HG03469 (cell line): ENCODE data around the gene PRICKLE3.

ENCODE experiments used
- ATAC-seq: cut with Tn5 transposase; IDR thresholded peaks from one replicate; pipeline ENCODE4 v1.9.1; 2021; ENCODE audit warnings: mild to moderate bottlenecking, moderate library complexity, moderate number of reproducible peaks; ENCODE audit not compliant: unreplicated experiment

The PRICKLE3 gene

DNA sequence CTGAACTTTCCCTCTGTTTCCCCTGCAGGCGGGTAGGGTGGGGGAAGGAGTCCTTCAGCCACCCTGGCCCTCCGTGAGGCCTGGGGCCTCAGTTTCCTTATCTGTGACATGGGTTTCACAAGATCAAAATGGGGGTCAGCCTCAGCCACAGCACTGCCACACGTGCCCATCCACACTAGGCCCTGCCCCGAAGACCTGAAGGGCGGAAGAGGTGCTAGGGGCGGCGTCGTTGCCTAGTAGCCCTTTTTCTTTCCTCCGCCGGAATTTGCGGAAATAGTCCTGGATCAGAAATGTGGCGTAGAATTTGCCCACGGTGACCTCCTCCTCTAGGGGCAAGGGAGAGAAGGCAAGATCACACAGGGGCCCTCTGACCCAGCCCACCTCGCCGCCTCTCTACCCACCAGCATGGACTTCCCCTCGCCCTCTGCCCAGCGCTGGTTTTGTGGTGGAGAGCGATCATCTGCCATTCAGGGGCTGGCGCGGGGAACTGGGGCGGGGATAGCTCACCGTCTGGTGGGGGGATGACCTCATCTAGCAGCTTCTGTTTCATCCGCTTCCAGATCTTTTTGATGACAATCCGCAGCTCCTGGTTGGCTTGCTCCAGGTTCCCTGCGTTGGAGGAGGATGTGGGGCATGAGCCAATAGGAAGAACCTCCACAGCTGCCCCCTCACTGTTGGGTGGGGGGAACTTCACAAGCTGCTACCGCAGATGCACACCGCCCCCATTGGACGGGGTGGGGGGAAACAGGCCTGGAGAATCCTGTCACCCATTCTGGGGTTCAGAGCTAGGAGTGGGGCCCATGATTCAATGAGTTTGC is 23.5 kb upstream of the PRICKLE3 start:
- no peak for ATAC-seq

DNA sequence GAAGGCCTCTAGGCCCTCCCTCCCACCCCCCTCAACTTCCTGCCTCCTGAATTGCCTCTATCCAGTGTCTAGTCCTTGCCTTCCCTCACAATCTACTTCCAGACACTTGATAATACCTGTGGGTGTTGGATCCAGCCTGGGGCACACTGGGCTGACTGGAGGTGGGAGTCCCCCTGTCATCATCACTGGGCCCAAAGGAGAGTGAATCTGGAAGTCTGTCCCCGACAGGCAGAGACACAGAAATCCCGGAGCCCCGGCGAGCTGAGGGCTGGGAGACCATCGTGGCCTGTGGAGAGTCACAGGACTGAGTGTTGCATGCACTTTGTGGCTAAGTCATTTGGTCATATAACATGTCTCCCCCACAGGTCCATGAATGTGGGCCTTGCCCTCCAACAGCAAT is 22.2 kb upstream of the PRICKLE3 start:
- ATAC-seq: no peak

DNA sequence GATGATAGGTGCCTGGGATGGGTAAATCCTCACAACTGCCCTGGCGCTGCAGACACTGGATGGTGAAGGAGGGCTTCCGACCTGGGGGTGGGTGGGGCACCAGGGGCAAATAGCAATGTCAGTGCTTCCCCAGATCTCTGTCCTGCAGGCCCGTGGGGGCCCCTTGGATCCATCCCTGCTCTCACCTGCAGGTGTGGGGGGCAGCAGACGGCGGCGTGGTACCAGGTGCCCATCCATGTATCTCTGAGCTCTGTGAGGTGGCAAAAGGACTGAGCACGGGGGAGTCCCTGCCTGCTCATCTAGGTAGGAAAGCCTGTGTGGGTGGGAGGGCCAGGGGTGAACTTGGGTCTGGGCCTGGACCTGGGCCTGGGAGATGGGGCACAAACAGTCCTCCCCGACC is 20.4 kb upstream of the PRICKLE3 start:
- no peak for ATAC-seq

GRCh38 chrX:49205443-49205842 is 19.3 kb upstream of the PRICKLE3 start:
- no peak for ATAC-seq

DNA sequence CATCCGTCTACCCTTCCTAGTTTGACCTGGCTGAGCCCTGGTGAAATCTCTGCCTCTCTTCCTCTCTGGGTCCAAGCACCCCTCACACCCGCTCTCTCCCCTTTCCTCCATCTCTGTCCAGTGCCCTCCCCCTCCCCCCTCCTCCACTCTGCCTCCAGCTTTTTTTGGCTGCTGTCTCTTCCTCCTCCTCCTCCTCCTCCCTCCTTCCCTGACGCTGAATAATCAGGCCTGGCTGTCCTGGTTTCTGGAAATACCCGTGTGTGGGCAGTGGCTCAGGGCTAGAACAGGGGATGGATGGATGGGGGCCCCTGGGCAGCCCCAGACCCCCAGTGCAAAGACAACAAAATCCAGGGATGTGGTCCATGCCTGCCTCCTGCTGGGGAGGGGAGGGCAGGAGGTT is 18.5 kb upstream of the PRICKLE3 start:
- ATAC-seq: no peak

GRCh38 chrX:49204017-49204416 is 17.8 kb upstream of the PRICKLE3 start:
- no peak for ATAC-seq

DNA sequence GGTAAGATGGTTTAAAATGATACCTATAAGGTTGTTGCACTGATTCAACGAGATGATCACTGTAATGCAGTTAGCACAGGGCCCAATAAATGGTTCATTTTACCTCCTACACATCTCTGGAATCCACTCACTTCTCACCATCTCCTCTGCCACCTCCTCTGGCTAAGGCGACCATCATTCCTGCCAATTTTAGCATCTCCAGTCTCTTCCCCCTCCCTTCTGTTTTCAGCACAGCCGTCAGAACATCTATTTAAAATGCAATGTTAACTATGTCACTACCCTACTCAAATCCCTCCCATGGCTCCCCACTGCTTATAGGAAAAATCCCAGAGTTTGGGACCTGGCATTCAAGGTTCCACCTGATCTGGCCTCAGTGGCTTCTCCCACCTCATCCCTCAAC is 17.4 kb upstream of the PRICKLE3 start:
- ATAC-seq: no peak

DNA sequence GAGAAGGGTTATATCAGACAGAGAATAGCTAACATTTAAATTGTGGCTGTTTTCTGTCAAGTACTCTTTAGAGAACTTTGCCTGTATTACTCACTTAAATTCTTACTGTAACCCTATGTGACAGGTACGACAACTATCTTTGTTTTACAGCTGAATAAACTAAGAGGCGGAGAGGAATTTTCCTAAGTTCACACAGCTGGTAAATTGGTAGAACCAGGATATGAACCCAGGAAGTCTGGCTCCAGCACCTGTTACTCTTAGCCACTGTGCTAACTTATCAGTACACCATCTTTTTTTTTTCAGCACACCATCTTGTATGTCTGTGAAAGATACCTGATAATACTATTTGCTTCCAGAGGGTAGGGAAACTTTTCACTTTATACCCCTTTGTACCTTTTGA is 15.8 kb upstream of the PRICKLE3 start:
- no peak for ATAC-seq

- peak; percentile 81 for ATAC-seq
Observed at GRCh38 chrX:49199906-49200771, 14.0 kb upstream of the PRICKLE3 start, which contains the start of gene SYP. TSS of gene SYP (minus strand) at chrX:49200193. CDS start at chrX:49200186, 7 bp downstream.

GRCh38 chrX:49199315-49199595 is 13.1 kb upstream of the PRICKLE3 start:
- no peak for ATAC-seq

- ATAC-seq: no peak
Observed at GRCh38 chrX:49198540-49199314, 12.6 kb upstream of the PRICKLE3 start.

GRCh38 chrX:49197543-49198087 is 11.4 kb upstream of the PRICKLE3 start:
- no peak for ATAC-seq

- ATAC-seq: no peak
Observed at GRCh38 chrX:49193542-49193964, 7.4 kb upstream of the PRICKLE3 start.

- ATAC-seq: no peak
Observed at GRCh38 chrX:49192722-49193328, 6.7 kb upstream of the PRICKLE3 start.

- peak; percentile 2 for ATAC-seq
Observed at GRCh38 chrX:49191574-49192011, 5.4 kb upstream of the PRICKLE3 start.

GRCh38 chrX:49190821-49191573 is 4.8 kb upstream of the PRICKLE3 start:
- peak; percentile 72 for ATAC-seq

DNA sequence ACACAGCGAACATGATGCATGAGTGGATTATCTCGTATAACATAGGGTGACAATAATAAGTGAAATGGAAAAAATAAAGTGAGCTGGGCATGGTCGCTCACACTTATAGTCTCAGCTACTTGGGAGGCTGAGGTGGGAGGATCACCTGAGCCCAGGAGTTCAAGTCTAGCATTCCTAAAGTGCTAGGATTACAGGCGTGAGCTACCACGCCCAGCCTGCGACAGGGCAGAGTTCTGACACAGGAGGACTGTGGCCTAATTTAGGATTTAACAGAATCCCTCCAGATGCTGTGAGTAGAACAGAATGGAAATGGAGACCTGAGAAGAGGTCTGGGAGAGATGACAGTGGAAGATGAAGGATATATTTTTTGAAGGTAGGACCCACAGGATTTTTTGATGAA is 3.4 kb upstream of the PRICKLE3 start:
- ATAC-seq: no peak

- ATAC-seq: no peak
Observed at GRCh38 chrX:49188468-49189076, 2.4 kb upstream of the PRICKLE3 start.

- no peak for ATAC-seq
Observed at GRCh38 chrX:49187526-49187925, 1.4 kb upstream of the PRICKLE3 start.
